WERI-Rb-1 (cell line): ENCODE measurements around the gene LRG1.

ENCODE experiments used
- DNase-seq: peaks from one replicate; pipeline ENCODE4 v3.0.0-alpha.2; 2020
- H3K27ac ChIP-seq: fragments of 250-450 bp; sonication (Bioruptor Pico); 2 replicates; pipeline ENCODE4 v1.5.1; 2020; ENCODE audit warnings: mild to moderate bottlenecking, moderate library complexity
- H3K27me3 ChIP-seq: fragments of 250-450 bp; sonication (Bioruptor Pico); 2 replicates; pipeline ENCODE4 v1.5.1; 2021; ENCODE audit warnings: mild to moderate bottlenecking, low read depth, moderate library complexity; ENCODE audit not compliant: insufficient read depth, severe bottlenecking
- H3K36me3 ChIP-seq: fragments of 250-450 bp; sonication (Bioruptor Pico); 2 replicates; pipeline ENCODE4 v1.5.1; 2020; ENCODE audit warnings: mild to moderate bottlenecking, moderate library complexity
- H3K4me3 ChIP-seq: 2 replicates; pipeline ENCODE4 v1.5.1; 2011; ENCODE audit warnings: low read depth, mild to moderate bottlenecking, control low read depth, low read length
- H3K9me3 ChIP-seq: fragments of 250-450 bp; sonication (Bioruptor Pico); 2 replicates; pipeline ENCODE4 v1.5.1; 2021; ENCODE audit warnings: mild to moderate bottlenecking, moderate library complexity; ENCODE audit not compliant: severe bottlenecking
- CTCF ChIP-seq: IDR thresholded peaks from 2 replicates; pipeline ENCODE4 v1.5.1; 2011; ENCODE audit warnings: low read depth, mild to moderate bottlenecking, control low read depth, inconsistent platforms, low read length

The LRG1 gene

GRCh38 chr19:4494691-4495064 lies 45.2 kb downstream of the LRG1 start:
- no peak overlapping the region for H3K4me3 ChIP-seq
- no peak overlapping the region for H3K27ac ChIP-seq
- no peak for DNase-seq
- no peaks in the 10 kb centered on the region for H3K27me3 ChIP-seq
- no peaks in the 10 kb centered on the region for H3K9me3 ChIP-seq
- TF ChIP-seq CTCF: no peak
- H3K36me3 ChIP-seq: peaks cover 66% of the 10 kb centered on the region

GRCh38 chr19:4493929-4494690 lies 45.7 kb downstream of the LRG1 start:
- Histone ChIP-seq H3K4me3 (no peak overlapping the region), H3K27me3 (no peaks in the 10 kb centered on the region), H3K27ac (no peak overlapping the region), H3K36me3 (peaks cover 71% of the 10 kb centered on the region), H3K9me3 (no peaks in the 10 kb centered on the region)
- TF ChIP-seq CTCF: no peak
- no peak for DNase-seq

GRCh38 chr19:4493104-4493928 lies 46.5 kb downstream of the LRG1 start:
- Histone ChIP-seq H3K36me3 (peaks cover 71% of the 10 kb centered on the region), H3K27ac (no peak overlapping the region), H3K9me3 (no peaks in the 10 kb centered on the region), H3K27me3 (no peaks in the 10 kb centered on the region), H3K4me3 (no peak overlapping the region)
- no peak for TF ChIP-seq CTCF
- DNase-seq: no peak

GRCh38 chr19:4492337-4493103 lies 47.3 kb downstream of the LRG1 start:
- Histone ChIP-seq H3K27me3 (no peaks in the 10 kb centered on the region), H3K27ac (no peak overlapping the region), H3K36me3 (peaks cover 65% of the 10 kb centered on the region), H3K9me3 (no peaks in the 10 kb centered on the region), H3K4me3 (no peak overlapping the region)
- no peak for TF ChIP-seq CTCF
- no peak for DNase-seq

- Histone ChIP-seq H3K4me3 (no peak overlapping the region), H3K27me3 (no peaks in the 10 kb centered on the region), H3K36me3 (peaks cover 59% of the 10 kb centered on the region), H3K9me3 (no peaks in the 10 kb centered on the region), H3K27ac (no peak overlapping the region)
- DNase-seq: no peak
- no peak for TF ChIP-seq CTCF
These were observed 48.4 kb downstream of the LRG1 start for GRCh38 chr19:4491446-4491845.
